Esophagus squamous epithelium (tissue), 5 donors: ENCODE measurements around the gene FKBP10. TPM values are rescaled to one million over a fixed set of nuclear protein-coding genes. Genes with fewer than 3 reads are reported as not detected.
A peak's percentile ranks its signal among the peaks of the same experiment; 100 is the strongest.

Experiments
- DNase-seq: peaks from one replicate; lab custom pipeline; 2025; lab: John Stamatoyannopoulos, UW
- H3K27ac ChIP-seq, 4 donors: fragments of 200-600 bp; sonication (generic); one replicate each; pipeline ENCODE4 v1.5.1; 2016 to 2019; ENCODE audit warnings: mild to moderate bottlenecking in 1 of 4
- H3K27me3 ChIP-seq, 4 donors: fragments of 200-600 bp; sonication (generic); 1 replicate in 3 of 4; 2 replicates in 1 of 4; pipeline versions ENCODE4 v1.5.1 to v1.6.0; 2017 to 2021; ENCODE audit warnings: antibody characterized with exemption in 1 of 4
- H3K36me3 ChIP-seq, 3 donors: fragments of 200-600 bp; sonication (generic); one replicate each; pipeline ENCODE4 v1.5.1; 2016 to 2019
- H3K4me1 ChIP-seq, 3 donors: fragments of 200-600 bp; sonication (generic); one replicate each; pipeline ENCODE4 v1.5.1; 2017 to 2019
- H3K4me3 ChIP-seq, 4 donors: fragments of 200-600 bp; sonication (generic); 1 replicate in 3 of 4; 2 replicates in 1 of 4; pipeline ENCODE4 v1.5.1; 2016 to 2019; ENCODE audit warnings: mild to moderate bottlenecking in 2 of 4, moderate library complexity in 1 of 4
- H3K9me3 ChIP-seq, 3 donors: fragments of 200-600 bp; sonication (generic); one replicate each; pipeline ENCODE4 v1.5.1; 2016 to 2019
- CTCF ChIP-seq, 6 experiments: fragments of 450-650 bp in 4 of 6; fragments of 200-600 bp in 2 of 6; sonication (generic) in 2 of 6; IDR thresholded peaks; one replicate each; pipeline ENCODE4 v1.5.1; 2016 to 2019; ENCODE audit warnings: antibody characterized with exemption in 6 of 6, mild to moderate bottlenecking in 4 of 6, moderate library complexity in 4 of 6
- POLR2A ChIP-seq, 4 donors: fragments of 450-650 bp; IDR thresholded peaks; one replicate each; pipeline ENCODE4 v1.6.1; 2017; ENCODE audit warnings: antibody characterized with exemption in 4 of 4, mild to moderate bottlenecking in 4 of 4, moderate library complexity in 3 of 4
- WGBS, 2 donors: methylation state at CpG; one replicate each; pipeline ENCODE4 v1.1.5; 2018; 5-methylcytosine and 5-hydroxymethylcytosine counted together
- intact Hi-C: fragments of 100-400 bp; cut with DNase I; formaldehyde crosslinking; loops from one replicate; pipeline ENCODE4 v1.15.0; 2022
- total RNA-seq, 4 donors: library from RNA; depleted of rRNA; stranded (reverse); fragments of >200 nt; gene quantifications; one replicate each; pipeline ENCODE4 v1.1.0, GENCODE V29; 2016
- donor health status: DM: yes; HTN: yes; CAD: no.

FKBP10 gene
- total RNA-seq, 4 donors from 2014 or later: 0.19 to 21.4 (median 8.4) TPM

GRCh38 chr17:41863074-41863848 lies 50.5 kb downstream of the FKBP10 start:
- no peak overlapping the region for H3K27ac ChIP-seq
- H3K4me1 ChIP-seq: peaks cover 18 to 50% (median 24%) of the 10 kb centered on the region in 3 donors
- no peak for DNase-seq
- peak overlapping the region in 2 of 4 donors; percentile 93 to 100 for H3K4me3 ChIP-seq
- peaks cover 4 to 20% (median 7%) of the 10 kb centered on the region in 3 donors for H3K36me3 ChIP-seq
- no peaks in the 10 kb centered on the region for H3K27me3 ChIP-seq
- WGBS, 2 donors: 62% methylated on average over 14 to 17 of the region's 18 CpGs
- intact Hi-C loops: no loop called here
- TF ChIP-seq CTCF (IDR thresholded peaks at IDR 0.05): no peak
- no peak for TF ChIP-seq POLR2A (IDR thresholded peaks at IDR 0.05)
- H3K9me3 ChIP-seq: no peaks in the 10 kb centered on the region

- no peaks in the 10 kb centered on the region for H3K9me3 ChIP-seq
- peak overlapping the region; percentile 92 to 97 (median 95) for H3K27ac ChIP-seq
- peaks cover 7 to 30% (median 7%) of the 10 kb centered on the region in 3 donors for H3K36me3 ChIP-seq
- 0% methylated on average over 11 to 12 of the region's 25 CpGs for WGBS, 2 donors
- H3K4me3 ChIP-seq: peak overlapping the region; percentile 70 to 100 (median 94)
- peaks cover 18 to 57% (median 24%) of the 10 kb centered on the region in 3 donors for H3K4me1 ChIP-seq
- TF ChIP-seq POLR2A (IDR thresholded peaks at IDR 0.05): no peak
- TF ChIP-seq CTCF (IDR thresholded peaks at IDR 0.05): no peak
- no peaks in the 10 kb centered on the region for H3K27me3 ChIP-seq
- DNase-seq: no peak
- intact Hi-C loops: no loop called here
These were observed 51.7 kb downstream of the FKBP10 start for GRCh38 chr17:41864498-41864835.

- 0% methylated on average over 4 of the region's 90 CpGs; no CpG with 5 or more reads in 1 of the 2 donors for WGBS, 2 donors
These were observed 52.2 kb downstream of the FKBP10 start, which contains the start of gene KLHL11 for GRCh38 chr17:41864836-41865595. TSS of gene KLHL11 (minus strand) at chr17:41865423. CDS start at chr17:41865370, 53 bp downstream.

GRCh38 chr17:41865596-41865893 lies 52.7 kb downstream of the FKBP10 start:
- Histone ChIP-seq H3K4me1 (peaks cover 18 to 58% (median 24%) of the 10 kb centered on the region in 3 donors), H3K9me3 (no peaks in the 10 kb centered on the region), H3K27ac (peak overlapping the region; percentile 92 to 97 (median 95)), H3K4me3 (peak overlapping the region; percentile 70 to 100 (median 94)), H3K36me3 (peaks cover 7 to 41% (median 7%) of the 10 kb centered on the region in 3 donors), H3K27me3 (no peaks in the 10 kb centered on the region)
- DNase-seq: no peak
- intact Hi-C loops: no loop called here
- TF ChIP-seq POLR2A (IDR thresholded peaks at IDR 0.05) (no peak), CTCF (IDR thresholded peaks at IDR 0.05) (peak in 1 of 6 experiments; percentile 2)
- WGBS, 2 donors: 0% methylated on average over 2 to 10 of the region's 10 CpGs

More at GRCh38 chr17:41864836-41865595, 52.2 kb downstream of the FKBP10 start, which contains the start of gene KLHL11:
- intact Hi-C loops: no loop called here
- H3K27ac ChIP-seq: peak within 1 kb of the TSS; percentile 92 to 97 (median 95)
- H3K27me3 ChIP-seq: no peaks in the 10 kb centered on the region
- peaks cover 7 to 36% (median 7%) of the 10 kb centered on the region in 3 donors for H3K36me3 ChIP-seq
- peak in 2 of 4 donors; percentile 87 to 91 for TF ChIP-seq POLR2A (IDR thresholded peaks at IDR 0.05)
- peak in 1 of 6 experiments; percentile 25 for TF ChIP-seq CTCF (IDR thresholded peaks at IDR 0.05)
- H3K4me3 ChIP-seq: peak within 1 kb of the TSS; percentile 70 to 100 (median 94)
- peaks cover 18 to 63% (median 24%) of the 10 kb centered on the region in 3 donors for H3K4me1 ChIP-seq
- peak; percentile 38 for DNase-seq
- H3K9me3 ChIP-seq: no peaks in the 10 kb centered on the region
